Neuron (in vitro differentiated cells): ENCODE data around the gene DMAC2.
"Not testable (repeated sequence)": the region's sequence is repeated elsewhere in the genome, so short reads cannot be mapped to it uniquely, and the experiment has no call there.

Source experiments
- H2AFZ ChIP-seq: one replicate; pipeline ENCODE4 v1.6.1; 2013; ENCODE audit warnings: low read depth, mild to moderate bottlenecking, inconsistent platforms, low read length, moderate library complexity
- H3K27me3 ChIP-seq: one replicate; pipeline ENCODE4 v1.6.1; 2013; ENCODE audit warnings: low read length; ENCODE audit not compliant: insufficient read depth
- H3K36me3 ChIP-seq: one replicate; pipeline ENCODE4 v1.6.1; 2013; ENCODE audit warnings: low read length; ENCODE audit not compliant: insufficient read depth
- H3K4me1 ChIP-seq: one replicate; pipeline ENCODE4 v1.6.1; 2013; ENCODE audit warnings: low read length; ENCODE audit not compliant: insufficient read depth
- H3K4me3 ChIP-seq: 2 replicates; pipeline ENCODE4 v1.5.1; 2013; ENCODE audit warnings: mild to moderate bottlenecking, low read length, moderate library complexity
- H3K9me3 ChIP-seq: one replicate; pipeline ENCODE4 v1.6.1; 2013; ENCODE audit warnings: low read length

The DMAC2 gene

GRCh38 chr19:41397086-41398049 lies 42.3 kb downstream of the DMAC2 start, which contains the start of the genes BCKDHA and EXOSC5:
Gene BCKDHA (plus strand): TSS chr19:41397818. CDS start chr19:41397828, 10 bp downstream.
Gene EXOSC5 (minus strand): TSS chr19:41397359. CDS start chr19:41397328, 31 bp downstream.
- Histone ChIP-seq H3K27me3 (no peaks in the 10 kb centered on the region), H3K4me1 (peaks cover 17% of the 10 kb centered on the region), H2AFZ (peak within 1 kb of the TSS; percentile 73), H3K36me3 (no peaks in the 10 kb centered on the region), H3K4me3 (peak within 1 kb of the TSS; percentile 93), H3K9me3 (no peaks in the 10 kb centered on the region)

- H3K36me3 ChIP-seq: peaks cover 12% of the 10 kb centered on the region
- H2AFZ ChIP-seq: no peak overlapping the region
- no peaks in the 10 kb centered on the region for H3K27me3 ChIP-seq
- H3K9me3 ChIP-seq: no peaks in the 10 kb centered on the region
- H3K4me1 ChIP-seq: peaks cover 17% of the 10 kb centered on the region
- no peak overlapping the region for H3K4me3 ChIP-seq
These were observed 44.4 kb downstream of the DMAC2 start for GRCh38 chr19:41395355-41395754.

- no peak overlapping the region for H3K4me3 ChIP-seq
- no peaks in the 10 kb centered on the region for H3K9me3 ChIP-seq
- H3K27me3 ChIP-seq: no peaks in the 10 kb centered on the region
- peaks cover 19% of the 10 kb centered on the region for H3K36me3 ChIP-seq
- H2AFZ ChIP-seq: no peak overlapping the region
- H3K4me1 ChIP-seq: peaks cover 4% of the 10 kb centered on the region
These were observed 46.9 kb downstream of the DMAC2 start for GRCh38 chr19:41392775-41393174.

- peaks cover 26% of the 10 kb centered on the region for H3K36me3 ChIP-seq
- no peak overlapping the region for H3K4me3 ChIP-seq
- H2AFZ ChIP-seq: no peak overlapping the region
- H3K9me3 ChIP-seq: no peaks in the 10 kb centered on the region
- H3K27me3 ChIP-seq: no peaks in the 10 kb centered on the region
- H3K4me1 ChIP-seq: peaks cover 4% of the 10 kb centered on the region
These were observed 48.1 kb downstream of the DMAC2 start for GRCh38 chr19:41391618-41392017.

- Histone ChIP-seq H3K9me3 (no peaks in the 10 kb centered on the region), H2AFZ (no peak overlapping the region), H3K4me3 (no peak overlapping the region), H3K27me3 (no peaks in the 10 kb centered on the region), H3K36me3 (peaks cover 40% of the 10 kb centered on the region), H3K4me1 (no peaks in the 10 kb centered on the region)
These were observed 53.3 kb downstream of the DMAC2 start for GRCh38 chr19:41386442-41386841.

GRCh38 chr19:41384351-41384750 lies 55.4 kb downstream of the DMAC2 start:
- Histone ChIP-seq H3K4me1 (no peaks in the 10 kb centered on the region), H2AFZ (no peak overlapping the region), H3K4me3 (no peak overlapping the region), H3K36me3 (peaks cover 27% of the 10 kb centered on the region), H3K27me3 (no peaks in the 10 kb centered on the region), H3K9me3 (no peaks in the 10 kb centered on the region)

GRCh38 chr19:41381536-41381935 lies 58.2 kb downstream of the DMAC2 start:
- not testable (repeated sequence) for H2AFZ ChIP-seq, H3K27me3 ChIP-seq, H3K9me3 ChIP-seq, H3K4me3 ChIP-seq, H3K4me1 ChIP-seq
- peaks cover 19% of the 10 kb centered on the region for H3K36me3 ChIP-seq
